ENCODE results near the gene EWSR1. TPM values are rescaled to one million over a fixed set of nuclear protein-coding genes. Genes with fewer than 3 reads are reported as not detected.

The EWSR1 gene
- total and polyA plus RNA-seq, 8 donors, result 125 to 352 (median 335) TPM

GRCh38 chr22:29317827-29318454 is 49.9 kb downstream of the EWSR1 start:
- Histone ChIP-seq H3K36me3 (no peaks in the 10 kb centered on the region), H3K4me3 (no peak overlapping the region), H3K4me1 (peaks cover 17 to 31% of the 10 kb centered on the region in 2 donors), H3K27me3 (peaks cover 35 to 44% of the 10 kb centered on the region in 2 donors), H3K9me3 (no peaks in the 10 kb centered on the region), H3K27ac (no peak overlapping the region)
- no peak for ATAC-seq
- peak in 1 of 4 donors; percentile 55 for DNase-seq
- intact Hi-C loops (cut with DNase I), result no loop called here
- TF ChIP-seq CTCF (IDR thresholded peaks at IDR 0.05), result no peak

GRCh38 chr22:29319072-29319471 is 51.0 kb downstream of the EWSR1 start:
- no peak overlapping the region for H3K27ac ChIP-seq
- H3K36me3 ChIP-seq, result no peaks in the 10 kb centered on the region
- intact Hi-C loops (cut with DNase I), result no loop called here
- no peak for ATAC-seq
- TF ChIP-seq CTCF (IDR thresholded peaks at IDR 0.05), result no peak
- peaks cover 6 to 20% of the 10 kb centered on the region in 2 donors for H3K4me1 ChIP-seq
- DNase-seq, result no peak
- H3K27me3 ChIP-seq, result peaks cover 26 to 33% of the 10 kb centered on the region in 2 donors
- no peaks in the 10 kb centered on the region for H3K9me3 ChIP-seq
- H3K4me3 ChIP-seq, result no peak overlapping the region

- no peak for DNase-seq
- H3K4me3 ChIP-seq, result no peak overlapping the region
- no peaks in the 10 kb centered on the region for H3K9me3 ChIP-seq
- TF ChIP-seq CTCF (IDR thresholded peaks at IDR 0.05), result no peak
- intact Hi-C loops (cut with DNase I), result no loop called here
- H3K27me3 ChIP-seq, result peaks cover 11 to 18% of the 10 kb centered on the region in 2 donors
- ATAC-seq, result no peak
- H3K27ac ChIP-seq, result no peak overlapping the region
- H3K4me1 ChIP-seq, result peaks cover 3 to 5% of the 10 kb centered on the region in 2 donors
- H3K36me3 ChIP-seq, result no peaks in the 10 kb centered on the region
Measured at GRCh38 chr22:29320546-29320945, 52.5 kb downstream of the EWSR1 start.

- no peaks in the 10 kb centered on the region for H3K27me3 ChIP-seq
- no peak overlapping the region for H3K4me3 ChIP-seq
- DNase-seq (no peak), ATAC-seq (no peak)
- TF ChIP-seq CTCF (IDR thresholded peaks at IDR 0.05), result no peak
- H3K27ac ChIP-seq, result no peak overlapping the region
- H3K9me3 ChIP-seq, result no peaks in the 10 kb centered on the region
- no peaks in the 10 kb centered on the region for H3K4me1 ChIP-seq
- intact Hi-C loops (cut with DNase I), result no loop called here
- H3K36me3 ChIP-seq, result peaks cover 0 to 26% of the 10 kb centered on the region in 2 donors
Measured at GRCh38 chr22:29323641-29324040, 55.6 kb downstream of the EWSR1 start.

GRCh38 chr22:29325356-29325755 is 57.3 kb downstream of the EWSR1 start:
- Histone ChIP-seq H3K4me3 (no peak overlapping the region), H3K36me3 (peaks cover 0 to 43% of the 10 kb centered on the region in 2 donors), H3K27me3 (no peaks in the 10 kb centered on the region), H3K9me3 (no peaks in the 10 kb centered on the region), H3K4me1 (no peaks in the 10 kb centered on the region), H3K27ac (no peak overlapping the region)
- no peak for ATAC-seq
- intact Hi-C loops (cut with DNase I), result no loop called here
- no peak for TF ChIP-seq CTCF (IDR thresholded peaks at IDR 0.05)
- peak in 1 of 4 donors; percentile 5 for DNase-seq
